Activated T-cell treated with anti-CD3 and anti-CD28 coated beads for 1 hour (primary cell): ENCODE data around the gene ARPP21.

Experiments
- DNase-seq: peaks from one replicate; pipeline ENCODE4 v3.0.0-alpha.2; 2020; ENCODE audit warnings: low read depth

The ARPP21 gene

DNA sequence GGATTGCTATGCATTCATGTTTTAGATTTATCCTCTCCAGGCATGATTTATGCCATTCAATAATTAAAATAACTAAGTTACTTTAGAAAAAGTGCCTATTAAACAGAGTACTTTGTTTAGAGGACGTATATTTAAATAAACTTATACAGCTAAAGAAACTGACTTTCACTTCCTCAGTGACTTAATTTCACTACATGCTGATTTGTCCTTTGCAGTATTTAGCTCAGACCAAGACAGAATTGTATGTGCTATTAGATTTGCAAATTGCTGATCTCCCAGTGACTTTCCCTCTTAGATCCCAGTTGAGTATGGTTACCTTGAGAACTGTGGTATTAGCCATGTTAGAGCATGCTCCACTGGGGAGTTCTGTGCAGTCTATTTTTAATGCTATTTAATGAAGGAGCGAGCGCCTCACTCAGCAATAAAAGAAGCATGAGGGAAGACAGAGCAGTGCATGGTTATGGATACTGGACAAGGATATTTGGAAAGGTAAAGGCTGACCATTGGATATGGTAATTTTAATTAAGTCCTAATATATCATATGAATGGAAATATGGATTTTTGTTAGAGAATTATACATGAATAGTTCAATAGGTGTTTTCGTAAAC, 2.7 kb downstream of the ARPP21 start:
- DNase-seq, result no peak

DNA sequence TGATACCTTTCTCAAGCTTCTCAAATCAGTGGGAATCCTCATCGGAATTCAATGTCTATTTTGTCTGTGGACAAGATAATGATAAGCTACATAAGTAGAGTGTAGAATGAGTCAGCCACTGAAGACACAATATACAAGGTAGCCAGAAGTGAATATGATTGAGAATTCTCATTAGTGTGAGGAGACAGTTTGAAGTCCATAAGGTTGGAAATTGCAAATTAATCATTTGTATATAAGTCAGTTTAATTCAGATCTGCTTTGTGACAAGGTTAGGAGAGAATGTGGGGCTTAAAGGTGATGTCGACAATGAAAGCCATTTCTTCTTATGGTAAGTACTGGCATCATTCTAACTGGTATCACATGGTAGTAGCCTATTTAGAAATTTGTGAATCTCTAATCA, 4.2 kb downstream of the ARPP21 start:
- DNase-seq, result no peak

DNA sequence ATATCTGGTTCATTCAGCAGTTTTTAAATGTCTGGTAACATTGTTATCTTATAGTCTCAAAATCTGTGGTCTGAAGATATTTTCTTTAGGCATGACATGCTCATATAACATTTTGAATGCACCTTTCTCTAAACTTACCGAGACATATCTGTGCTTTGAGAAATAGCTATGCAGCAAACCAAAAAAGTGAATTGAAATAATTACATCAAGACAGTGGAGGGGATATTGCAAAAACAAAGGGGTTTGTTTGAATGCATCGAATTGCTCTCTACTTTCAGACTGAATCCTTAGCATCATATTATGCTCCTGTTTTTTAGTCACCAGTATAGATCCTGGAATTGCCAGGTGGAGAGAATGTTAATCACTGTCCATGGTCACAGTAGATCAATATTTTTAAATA, 5.1 kb downstream of the ARPP21 start:
- no peak for DNase-seq

DNA sequence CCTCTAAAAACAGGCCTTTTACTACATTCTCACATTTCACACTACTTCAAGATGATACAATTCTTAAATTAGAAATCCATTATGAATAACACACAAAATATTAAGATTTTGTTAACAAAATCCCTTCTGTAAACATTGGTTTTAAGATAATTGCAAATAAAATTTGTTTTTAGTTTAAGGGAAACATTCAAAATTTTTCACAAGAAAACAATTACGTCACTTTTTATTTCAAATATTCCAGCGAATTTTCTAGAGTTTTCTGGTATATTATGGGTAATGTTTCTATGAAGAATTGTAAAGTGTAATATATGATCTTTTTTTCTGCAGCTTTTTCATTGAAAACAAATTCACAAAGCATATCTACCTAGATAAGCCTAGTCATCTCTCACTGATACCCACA, 5.9 kb downstream of the ARPP21 start:
- DNase-seq, result no peak

DNA sequence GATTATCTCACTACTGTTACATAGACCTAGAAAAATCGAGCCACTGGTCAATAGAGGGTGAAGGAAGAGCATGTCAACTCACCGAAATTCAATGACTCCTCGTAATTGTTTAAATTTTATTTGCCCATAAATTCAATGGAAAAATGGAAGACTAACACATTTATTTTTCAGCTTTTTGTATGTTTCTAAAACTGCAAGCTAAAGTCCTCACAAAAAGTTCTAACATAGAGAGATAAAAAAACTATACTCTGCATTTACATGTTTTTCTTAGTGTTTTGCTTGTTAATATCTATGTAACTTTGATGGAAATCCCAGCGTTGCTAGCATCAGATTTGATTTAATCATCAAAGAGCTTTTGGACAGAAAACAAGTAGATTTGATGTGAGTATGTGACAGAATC, 6.8 kb downstream of the ARPP21 start:
- DNase-seq, result no peak

DNA sequence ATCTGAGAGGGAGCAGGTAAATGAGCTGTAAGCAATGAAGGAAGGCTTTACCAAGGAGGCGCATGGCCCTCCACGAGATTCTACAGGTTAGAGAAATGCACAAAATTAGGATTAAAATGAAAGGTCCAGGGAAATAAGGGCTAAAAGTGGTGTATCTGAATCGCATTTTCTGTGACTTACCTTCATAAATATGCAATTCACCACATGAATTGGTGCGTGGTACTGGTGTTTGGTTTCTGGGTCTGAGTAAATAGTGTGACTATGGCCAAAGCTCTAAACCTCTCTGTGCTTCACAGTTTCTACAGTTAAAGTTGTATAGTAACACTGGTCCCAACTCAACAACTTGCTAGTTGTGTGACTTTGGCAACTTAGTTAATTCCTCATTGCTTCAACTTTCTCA, 8.1 kb downstream of the ARPP21 start:
- no peak for DNase-seq

DNA sequence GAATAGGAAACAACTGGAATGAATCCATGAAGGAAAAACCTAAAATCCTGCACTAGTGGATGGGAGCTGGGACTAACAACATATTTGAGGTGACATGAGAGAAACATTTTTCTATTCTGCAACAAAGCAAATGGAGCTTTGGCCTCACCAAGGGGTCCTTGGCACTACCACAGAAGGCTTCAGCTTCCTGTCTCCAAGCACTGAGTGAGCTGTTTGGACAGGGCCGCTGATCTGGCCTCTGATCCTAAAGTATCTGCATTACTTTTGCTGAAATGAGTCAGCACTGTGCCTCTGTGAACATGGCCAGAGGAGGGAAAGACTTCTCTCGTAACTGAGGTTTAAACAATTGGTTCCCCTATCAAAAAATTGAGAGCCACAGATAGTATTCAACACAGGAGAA, 9.0 kb downstream of the ARPP21 start:
- no peak for DNase-seq

DNA sequence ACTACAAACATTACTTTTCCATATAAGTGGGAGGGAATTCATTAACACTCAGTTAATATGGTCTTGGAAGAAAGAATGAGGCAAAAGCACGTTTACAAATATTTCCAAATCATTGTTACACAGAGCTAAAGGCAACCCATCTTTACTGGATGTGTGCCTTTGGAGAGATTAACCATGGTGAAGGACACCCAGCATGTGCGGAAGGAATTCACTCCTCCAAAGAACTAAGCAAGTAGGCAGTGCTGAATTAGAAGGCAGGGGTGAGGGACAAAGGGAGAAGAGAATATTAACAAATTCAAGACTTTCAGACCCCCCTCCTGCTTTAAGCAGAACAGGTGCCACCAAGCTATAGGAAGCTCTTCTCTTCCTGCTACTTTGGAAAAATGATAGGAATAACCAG, 10.1 kb downstream of the ARPP21 start:
- no peak for DNase-seq

DNA sequence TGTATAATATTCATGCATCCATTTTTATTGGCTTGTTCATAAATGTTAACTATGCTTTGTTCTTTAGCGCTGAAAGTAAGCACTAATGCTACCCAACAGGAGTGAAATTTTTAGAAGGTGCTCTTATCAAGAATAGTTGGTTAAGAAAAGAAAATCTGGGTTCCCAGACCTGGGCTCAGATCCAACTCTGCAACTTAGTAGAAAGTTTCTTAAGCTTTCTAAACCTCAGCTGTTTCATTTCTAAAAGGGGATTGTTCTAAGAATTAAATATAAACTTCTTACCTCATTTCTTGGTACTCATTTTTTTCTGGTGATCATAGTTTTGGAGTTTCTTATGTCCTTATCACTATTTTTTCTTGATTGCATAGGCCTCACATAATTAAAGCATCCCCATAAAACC, 12.1 kb downstream of the ARPP21 start:
- no peak for DNase-seq

DNA sequence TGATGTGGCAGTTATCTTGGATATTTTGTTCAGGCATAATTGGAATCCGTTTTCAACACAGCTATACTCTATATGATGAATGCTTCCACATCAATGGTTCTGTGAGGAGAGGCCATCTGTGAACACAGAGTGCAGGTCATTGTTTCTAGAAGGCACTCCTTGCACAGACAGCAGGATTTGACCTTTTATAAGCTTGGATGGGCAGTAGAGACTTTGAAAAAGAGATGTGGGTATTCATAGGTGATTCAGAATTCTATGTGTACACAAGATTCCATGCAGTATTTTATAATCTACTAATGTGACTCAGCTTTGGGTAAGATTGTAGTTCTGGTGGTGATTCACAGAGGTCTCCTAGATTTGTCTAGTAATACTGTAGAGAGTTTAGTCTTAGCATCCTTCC, 12.5 kb downstream of the ARPP21 start:
- no peak for DNase-seq

DNA sequence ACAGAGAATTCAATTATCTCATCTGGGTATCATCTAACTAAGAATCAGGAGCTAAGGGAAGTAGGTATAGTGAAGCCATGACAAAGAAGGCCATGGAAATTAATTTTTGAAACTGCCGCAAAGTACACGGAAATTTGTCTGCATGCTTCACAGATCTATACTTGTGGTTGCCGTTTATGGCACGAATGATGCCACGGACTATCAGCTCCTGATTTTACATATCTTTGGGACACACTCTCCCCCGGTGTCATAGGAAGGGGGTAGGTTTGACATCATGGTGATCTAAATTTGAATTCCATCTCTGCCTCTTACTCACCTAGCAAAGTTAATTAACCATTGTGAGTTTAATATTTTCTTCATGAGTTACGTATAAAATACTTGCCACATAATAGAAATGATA, 14.0 kb downstream of the ARPP21 start:
- no peak for DNase-seq

DNA sequence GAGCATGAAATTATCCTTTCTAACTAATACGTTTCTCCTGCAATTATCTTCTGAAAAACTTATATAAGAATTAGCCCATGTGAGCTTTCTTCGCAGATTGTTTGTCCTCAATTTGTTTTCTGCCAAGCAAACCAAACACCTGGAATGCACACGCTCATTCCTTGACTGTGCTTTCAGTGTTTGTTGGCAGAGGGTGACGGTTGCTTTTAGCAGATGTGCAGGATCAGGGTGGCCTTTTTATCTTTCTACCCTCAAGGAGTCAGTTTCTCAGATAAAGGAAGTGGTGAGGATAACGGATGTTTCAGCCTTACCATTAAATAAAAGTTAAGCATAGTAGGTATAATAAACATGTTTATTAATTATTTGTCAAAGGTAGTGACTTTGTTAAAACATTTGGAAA, 15.2 kb downstream of the ARPP21 start:
- no peak for DNase-seq

DNA sequence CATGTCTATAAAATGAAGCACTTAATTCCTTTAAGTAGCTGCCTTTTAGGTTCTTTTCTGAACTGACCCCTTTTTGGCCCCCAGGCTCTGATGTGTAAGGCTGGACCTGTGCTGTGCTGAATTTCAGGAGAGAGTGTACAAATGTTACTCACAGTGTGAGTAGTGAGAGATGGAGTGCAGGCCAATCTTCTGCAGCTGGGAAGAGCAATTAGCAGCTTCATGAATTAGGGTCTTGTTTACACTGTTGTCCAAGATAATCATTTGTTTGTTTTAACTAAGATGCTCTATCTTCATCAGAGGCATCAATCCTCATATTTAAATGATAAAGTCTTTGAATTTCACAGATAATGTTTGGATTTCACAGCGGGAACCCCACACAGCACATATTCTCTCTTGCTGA, 19.4 kb downstream of the ARPP21 start:
- no peak for DNase-seq

DNA sequence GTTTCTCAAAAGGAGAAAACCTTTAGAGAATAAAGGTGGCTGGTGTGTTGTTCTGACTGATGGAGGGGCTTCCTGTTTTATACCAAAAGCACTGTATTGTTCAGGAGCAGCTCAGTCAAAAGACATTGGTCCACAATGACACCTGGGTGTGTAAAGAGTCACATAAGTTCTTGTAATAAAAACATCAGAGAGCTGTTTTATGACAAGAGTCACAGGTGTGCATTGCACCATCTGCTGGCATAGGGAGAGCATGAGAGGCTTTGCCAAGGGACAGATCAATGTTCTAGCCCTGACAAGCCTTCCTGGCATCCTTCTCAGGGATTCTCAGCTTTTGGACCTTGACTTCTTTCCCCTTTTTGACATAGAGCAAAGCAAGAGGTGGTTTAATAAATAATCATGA, 20.4 kb downstream of the ARPP21 start:
- DNase-seq, result no peak

DNA sequence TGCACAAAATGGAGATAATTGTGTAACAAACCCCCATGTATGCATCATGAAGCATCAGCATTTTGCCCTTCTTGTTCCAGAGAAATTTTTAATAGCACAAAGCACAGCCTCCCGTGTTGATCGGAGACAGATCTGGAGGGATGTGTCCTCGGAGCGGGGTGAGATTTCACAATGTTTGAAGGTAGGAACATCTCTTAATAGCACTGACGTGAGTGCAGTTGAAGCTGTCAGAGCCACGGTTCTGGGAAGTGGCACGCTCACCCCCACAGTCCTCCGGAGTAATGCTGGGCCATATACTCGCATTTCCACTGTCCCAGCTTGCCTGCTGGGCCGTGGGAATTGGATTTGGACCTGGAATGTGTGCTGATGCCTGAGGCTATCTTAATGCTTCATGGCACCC, 24.1 kb downstream of the ARPP21 start:
- no peak for DNase-seq

DNA sequence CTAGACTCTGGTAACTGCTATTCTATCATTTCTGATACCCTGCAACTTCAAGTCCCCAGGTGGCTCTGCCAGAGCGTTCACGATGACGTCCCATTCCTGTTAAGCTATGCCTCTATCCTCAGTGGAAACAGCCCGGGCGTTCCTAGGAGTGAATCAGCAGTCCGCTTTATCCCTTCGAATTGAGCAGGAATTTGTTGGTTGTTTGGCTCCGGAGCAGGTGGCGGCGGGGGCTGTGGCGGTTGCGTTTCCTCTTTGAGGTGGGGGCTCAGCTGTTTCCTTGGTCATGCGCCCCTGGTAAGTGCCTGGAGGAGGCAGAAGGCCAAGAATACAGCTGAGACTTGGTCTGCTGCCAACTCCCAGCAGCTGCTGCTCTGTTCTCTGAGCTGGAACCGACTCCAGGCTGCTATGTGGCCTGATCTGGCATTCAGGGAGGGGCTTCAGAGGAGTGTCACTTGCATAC, 25.2 kb downstream of the ARPP21 start:
- DNase-seq, result no peak

DNA sequence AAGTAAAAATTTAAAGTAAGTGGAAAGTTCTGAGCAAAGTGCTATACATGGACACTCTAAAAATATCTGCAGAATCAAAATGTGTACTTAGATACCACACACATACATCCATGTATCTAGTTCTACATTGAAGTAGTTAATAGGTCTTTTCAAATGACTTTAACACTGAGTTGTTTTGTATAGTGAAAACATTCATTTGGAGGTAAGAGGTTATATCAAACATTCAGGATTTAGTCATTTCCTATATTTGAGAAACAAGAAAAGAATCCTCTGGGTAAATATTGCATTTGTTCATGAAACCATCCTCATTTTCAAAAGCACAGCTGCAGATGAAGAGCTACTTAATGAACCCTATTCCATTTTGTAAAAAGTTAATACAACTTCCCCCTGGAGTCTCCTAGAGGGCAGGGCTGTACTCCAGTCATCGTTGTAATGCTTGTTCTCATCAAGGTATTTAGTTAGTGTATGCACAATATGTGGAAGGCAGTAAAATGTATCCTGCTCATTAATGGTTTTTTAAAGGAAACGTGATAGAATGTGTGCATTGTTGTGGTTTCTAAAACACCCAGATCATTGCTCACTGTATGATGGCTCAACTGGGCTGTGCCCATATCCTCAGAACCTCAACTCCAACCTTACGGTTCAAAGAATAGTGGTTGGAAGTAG, 26.2 kb downstream of the ARPP21 start:
- no peak for DNase-seq

DNA sequence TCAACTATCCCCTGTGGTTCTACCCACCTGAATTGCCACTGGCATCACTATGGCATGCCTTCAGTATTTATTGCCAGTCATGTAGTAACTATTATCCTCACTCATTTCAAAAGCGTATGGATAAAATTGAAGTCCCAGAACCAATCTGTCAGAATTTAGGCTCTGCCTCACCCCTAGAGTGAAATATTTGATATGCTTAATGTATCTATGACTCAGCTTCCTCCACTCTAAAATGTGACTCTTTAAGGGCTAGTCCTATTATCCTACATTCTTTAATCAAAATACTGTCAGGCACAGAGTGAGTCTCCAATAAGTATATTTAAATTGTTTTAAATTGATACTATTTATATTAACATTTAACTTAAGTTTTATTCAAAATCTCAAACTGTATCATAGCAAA, 27.6 kb downstream of the ARPP21 start:
- DNase-seq, result no peak

DNA sequence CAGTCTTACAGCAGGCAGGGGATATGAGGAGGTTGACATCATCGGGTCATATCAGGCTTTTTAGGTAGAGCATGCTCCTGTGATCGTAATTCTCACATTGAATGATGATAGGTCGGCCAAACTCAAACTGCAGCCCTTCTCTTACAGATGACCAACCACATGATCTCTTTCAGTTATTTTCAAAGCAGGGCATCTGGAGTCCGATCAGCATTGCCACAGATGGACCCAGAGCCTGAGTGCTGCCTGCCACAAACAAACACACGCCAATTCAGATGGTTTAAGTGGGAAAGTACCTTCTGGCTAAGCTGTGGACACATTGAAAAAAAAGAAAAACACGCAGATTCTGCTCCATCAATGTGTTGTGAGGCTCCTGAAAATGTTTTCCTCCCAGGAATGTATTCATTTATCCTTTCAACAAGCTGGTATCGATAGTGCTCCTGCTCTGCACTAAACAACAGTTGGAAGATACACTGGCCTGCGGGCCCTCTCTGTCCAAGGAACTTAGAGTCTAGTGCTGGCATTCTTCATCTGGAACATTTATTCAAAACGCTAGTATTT, 31.2 kb downstream of the ARPP21 start:
- no peak for DNase-seq

DNA sequence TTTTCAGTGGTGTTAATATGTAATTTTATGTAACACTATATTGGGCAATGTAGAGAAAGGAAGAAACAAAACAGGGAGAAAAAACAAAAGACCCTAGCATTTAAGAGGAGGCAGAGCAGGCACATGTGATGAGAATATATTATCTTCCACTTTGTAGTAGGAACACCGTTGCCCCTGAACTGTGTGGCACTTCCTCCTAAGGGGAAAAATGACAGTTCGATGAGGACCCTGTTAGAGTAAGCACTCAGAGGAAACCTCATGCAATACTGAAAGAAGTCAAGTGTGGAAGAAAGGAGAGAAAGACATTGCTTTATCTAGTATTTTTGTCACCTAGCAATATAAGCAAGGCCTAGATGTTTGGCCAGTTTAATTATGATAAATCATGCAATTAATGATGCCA, 32.2 kb downstream of the ARPP21 start:
- no peak for DNase-seq

DNA sequence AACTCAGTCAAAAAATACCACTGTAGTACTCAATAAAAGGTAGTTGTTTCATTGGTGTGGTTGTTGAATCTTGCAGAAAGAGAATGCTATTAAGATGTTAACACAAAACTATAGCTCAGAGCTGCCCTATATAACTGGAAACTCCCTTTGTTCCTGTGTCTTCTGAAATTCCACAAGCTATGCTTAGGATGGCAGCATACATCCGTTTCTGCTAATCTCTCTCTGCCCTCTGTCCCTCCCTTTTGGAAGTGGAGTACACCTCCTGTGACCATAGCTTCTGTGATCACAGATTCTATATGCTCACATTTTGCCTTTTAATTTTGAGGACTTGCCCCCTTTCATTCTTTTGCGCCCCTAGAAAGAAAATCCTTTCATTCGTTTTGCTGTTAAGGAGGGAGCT, 33.7 kb downstream of the ARPP21 start:
- DNase-seq, result no peak

DNA sequence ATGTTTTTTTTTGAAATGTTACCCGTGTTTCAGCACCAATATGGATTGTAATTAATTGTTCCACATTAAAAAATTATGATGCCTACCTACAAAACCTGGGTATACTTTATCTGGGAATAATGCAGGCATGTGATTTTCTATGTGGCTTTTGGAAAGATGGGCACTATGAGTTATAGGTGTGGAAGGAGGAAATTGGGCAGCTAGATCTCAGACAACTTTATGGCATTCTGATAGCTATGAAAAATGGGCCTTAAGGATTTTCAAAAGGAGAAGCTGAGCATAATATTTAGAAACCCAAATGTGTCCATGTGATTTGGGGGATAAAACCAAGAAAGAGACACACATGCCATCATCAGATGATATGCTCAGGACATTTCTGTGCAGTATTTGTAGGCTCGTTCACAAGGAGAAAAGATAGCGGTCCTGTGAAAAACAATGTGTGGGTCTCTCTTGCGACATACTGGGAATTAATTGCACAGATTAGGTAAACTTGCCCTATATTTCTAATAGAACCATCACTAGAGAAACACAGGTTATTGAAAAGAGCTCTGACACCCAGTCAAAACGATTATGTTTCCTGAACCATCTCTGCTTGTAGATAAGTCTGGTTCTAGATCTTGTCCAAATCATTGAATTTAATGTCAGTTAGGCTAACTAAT, 35.3 kb downstream of the ARPP21 start:
- DNase-seq, result no peak

DNA sequence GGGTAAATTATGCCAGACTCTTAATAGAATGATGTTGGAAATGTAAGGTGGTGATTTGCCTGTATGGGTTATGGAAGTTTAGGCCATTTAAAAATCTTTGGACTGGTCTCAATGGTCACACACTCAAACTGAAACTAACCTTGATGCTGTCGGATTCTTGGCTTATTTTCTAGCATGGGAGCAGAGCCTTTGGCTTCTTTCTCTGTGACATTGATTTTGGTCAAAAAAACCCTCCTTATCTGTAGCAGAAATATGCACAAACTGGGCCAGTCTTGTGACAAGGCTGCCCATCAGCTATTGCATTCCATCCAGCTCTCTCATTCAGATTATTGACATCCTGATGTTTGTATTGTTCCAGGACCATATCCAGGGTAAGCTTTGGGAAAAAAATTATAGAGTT, 35.9 kb downstream of the ARPP21 start:
- no peak for DNase-seq

DNA sequence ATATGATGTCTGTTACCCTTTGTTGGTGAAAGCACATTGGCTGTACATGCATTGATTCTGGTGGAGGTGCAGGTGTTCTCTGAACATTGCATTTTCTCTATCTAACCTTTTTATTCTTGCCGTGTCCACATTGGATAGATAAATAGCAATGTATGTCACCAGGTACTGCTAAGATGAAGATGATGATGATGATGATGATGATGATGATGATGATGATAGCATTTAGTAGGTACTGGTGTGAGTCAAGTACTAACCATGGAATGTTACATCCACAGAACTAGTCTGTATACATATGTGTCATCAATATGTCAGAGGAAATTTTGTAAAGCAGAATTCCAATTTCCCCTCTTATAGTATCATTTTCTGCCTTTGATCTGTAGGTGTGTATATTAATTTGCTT, 36.3 kb downstream of the ARPP21 start:
- DNase-seq, result no peak
